Upper lobe of left lung (tissue), 4 donors: ENCODE results near the gene RPS6KA2.

Experiments
- EP300 ChIP-seq, 4 donors: sonication (generic); formaldehyde crosslinking; IDR thresholded peaks; one replicate each; pipeline ENCODE4 v1.5.1; 2017; ENCODE audit warnings: antibody characterized with exemption in 4 of 4, control low read depth in 2 of 4
- POLR2A ChIP-seq, 4 donors: fragments of 450-650 bp; IDR thresholded peaks; one replicate each; pipeline ENCODE4 v1.5.1; 2016 to 2017; ENCODE audit warnings: antibody characterized with exemption in 4 of 4, mild to moderate bottlenecking in 2 of 4
- POLR2AphosphoS5 ChIP-seq, 2 donors: sonication (generic); formaldehyde crosslinking; IDR thresholded peaks; one replicate each; pipeline ENCODE4 v1.5.1; 2017; ENCODE audit warnings: antibody characterized with exemption in 2 of 2
- TF ChIP-seq, protein P1 (sequence below), 6 experiments: fragments of 450-650 bp in 4 of 6; fragments of 200-600 bp in 2 of 6; sonication (generic) in 2 of 6; IDR thresholded peaks; one replicate each; pipeline ENCODE4 v1.5.1; 2016 to 2019; ENCODE audit warnings: antibody characterized with exemption in 6 of 6

DNA sequence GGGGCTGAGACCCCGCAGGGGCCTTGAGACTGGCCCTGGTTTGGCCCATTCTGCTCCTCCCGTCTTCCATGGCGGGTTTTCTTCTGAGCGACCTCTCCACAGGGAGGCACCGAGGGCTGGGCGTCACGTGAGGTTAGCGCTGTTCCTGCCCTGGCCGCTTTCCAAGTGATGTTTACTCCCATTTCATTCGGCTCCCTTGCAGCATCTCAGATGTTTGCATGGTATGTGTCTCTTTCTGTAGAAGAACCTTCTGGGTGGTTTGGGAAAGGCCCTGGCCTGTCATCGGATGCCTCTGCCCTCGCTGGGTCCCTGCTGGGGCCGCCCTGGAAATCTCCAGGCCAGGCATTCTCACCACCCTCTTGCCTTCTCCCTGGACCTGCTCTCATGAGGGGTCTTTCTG lies 57.8 kb downstream of the RPS6KA2 start:
- TF ChIP-seq, protein P1, sequence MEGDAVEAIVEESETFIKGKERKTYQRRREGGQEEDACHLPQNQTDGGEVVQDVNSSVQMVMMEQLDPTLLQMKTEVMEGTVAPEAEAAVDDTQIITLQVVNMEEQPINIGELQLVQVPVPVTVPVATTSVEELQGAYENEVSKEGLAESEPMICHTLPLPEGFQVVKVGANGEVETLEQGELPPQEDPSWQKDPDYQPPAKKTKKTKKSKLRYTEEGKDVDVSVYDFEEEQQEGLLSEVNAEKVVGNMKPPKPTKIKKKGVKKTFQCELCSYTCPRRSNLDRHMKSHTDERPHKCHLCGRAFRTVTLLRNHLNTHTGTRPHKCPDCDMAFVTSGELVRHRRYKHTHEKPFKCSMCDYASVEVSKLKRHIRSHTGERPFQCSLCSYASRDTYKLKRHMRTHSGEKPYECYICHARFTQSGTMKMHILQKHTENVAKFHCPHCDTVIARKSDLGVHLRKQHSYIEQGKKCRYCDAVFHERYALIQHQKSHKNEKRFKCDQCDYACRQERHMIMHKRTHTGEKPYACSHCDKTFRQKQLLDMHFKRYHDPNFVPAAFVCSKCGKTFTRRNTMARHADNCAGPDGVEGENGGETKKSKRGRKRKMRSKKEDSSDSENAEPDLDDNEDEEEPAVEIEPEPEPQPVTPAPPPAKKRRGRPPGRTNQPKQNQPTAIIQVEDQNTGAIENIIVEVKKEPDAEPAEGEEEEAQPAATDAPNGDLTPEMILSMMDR (IDR thresholded peaks at IDR 0.05) = no peak
- TF ChIP-seq POLR2A (IDR thresholded peaks at IDR 0.05) (no peak), POLR2AphosphoS5 (IDR thresholded peaks at IDR 0.05) (no peak), EP300 (IDR thresholded peaks at IDR 0.05) (no peak)
